ENCODE data around the gene TAF5L.
A peak's percentile ranks its signal among the peaks of the same experiment; 100 is the strongest.
"Not testable (repeated sequence)": the region's sequence is repeated elsewhere in the genome, so short reads cannot be mapped to it uniquely, and the experiment has no call there.

TAF5L gene

GRCh38 chr1:229599218-229599954 is 26.5 kb downstream of the TAF5L start:
- DNase-seq = no peak

GRCh38 chr1:229597877-229598276 is 28.0 kb downstream of the TAF5L start:
- DNase-seq = no peak

GRCh38 chr1:229596925-229597699 is 28.8 kb downstream of the TAF5L start:
- DNase-seq = no peak

GRCh38 chr1:229595876-229596275 is 30.0 kb downstream of the TAF5L start:
- DNase-seq = not testable (repeated sequence)

- no peak for DNase-seq
These were observed 31.5 kb downstream of the TAF5L start for GRCh38 chr1:229594227-229595008.

GRCh38 chr1:229593800-229594199 is 32.1 kb downstream of the TAF5L start:
- DNase-seq = no peak

GRCh38 chr1:229590119-229590518 is 35.8 kb downstream of the TAF5L start:
- no peak for DNase-seq

- DNase-seq = no peak
These were observed 40.6 kb downstream of the TAF5L start for GRCh38 chr1:229585338-229585737.

GRCh38 chr1:229582715-229583114 is 43.2 kb downstream of the TAF5L start:
- DNase-seq = no peak

GRCh38 chr1:229582011-229582694 is 43.8 kb downstream of the TAF5L start:
- DNase-seq = no peak

- DNase-seq = no peak
These were observed 44.4 kb downstream of the TAF5L start for GRCh38 chr1:229581485-229581884.

- DNase-seq = no peak
These were observed 46.8 kb downstream of the TAF5L start for GRCh38 chr1:229579059-229579673.

- DNase-seq = no peak
These were observed 47.5 kb downstream of the TAF5L start for GRCh38 chr1:229578168-229579058.

GRCh38 chr1:229574679-229575442 is 51.1 kb downstream of the TAF5L start:
- DNase-seq = no peak

- peak; percentile 16 for DNase-seq
These were observed 53.6 kb downstream of the TAF5L start for GRCh38 chr1:229572286-229572685.

GRCh38 chr1:229570891-229571516 is 54.9 kb downstream of the TAF5L start:
- DNase-seq = peak; percentile 54

GRCh38 chr1:229570305-229570704 is 55.6 kb downstream of the TAF5L start:
- no peak for DNase-seq

GRCh38 chr1:229567109-229567868 is 58.6 kb downstream of the TAF5L start:
- no peak for DNase-seq

- peak; percentile 57 for DNase-seq
These were observed 62.2 kb downstream of the TAF5L start for GRCh38 chr1:229563701-229564100.

Data from DMS53 (cell line).